ENCODE results near the gene FOXA2.

Gene FOXA2

GRCh38 chr20:22579711-22580697 lies 4.4 kb downstream of the FOXA2 start:
- no peak for TF ChIP-seq POLR2A (IDR thresholded peaks at IDR 0.05; ENCODE audit: low read length)
- TF ChIP-seq GATA1 (IDR thresholded peaks at IDR 0.05; ENCODE audit: low read depth, low read length): no peak
- DNase-seq: no peak

GRCh38 chr20:22579119-22579427 lies 5.3 kb downstream of the FOXA2 start:
- no peak for DNase-seq
- TF ChIP-seq POLR2A (IDR thresholded peaks at IDR 0.05; ENCODE audit: low read length) (no peak), GATA1 (IDR thresholded peaks at IDR 0.05; ENCODE audit: low read depth, low read length) (no peak)

- no peak for DNase-seq
- TF ChIP-seq GATA1 (IDR thresholded peaks at IDR 0.05; ENCODE audit: low read depth, low read length): no peak
- no peak for TF ChIP-seq POLR2A (IDR thresholded peaks at IDR 0.05; ENCODE audit: low read length)
Measured at GRCh38 chr20:22578221-22579118, 5.9 kb downstream of the FOXA2 start.

- DNase-seq: no peak
- no peak for TF ChIP-seq POLR2A (IDR thresholded peaks at IDR 0.05; ENCODE audit: low read length)
- no peak for TF ChIP-seq GATA1 (IDR thresholded peaks at IDR 0.05; ENCODE audit: low read depth, low read length)
Measured at GRCh38 chr20:22577515-22578220, 6.7 kb downstream of the FOXA2 start.

GRCh38 chr20:22576733-22577514 lies 7.4 kb downstream of the FOXA2 start:
- DNase-seq: no peak

GRCh38 chr20:22576273-22576672 lies 8.1 kb downstream of the FOXA2 start:
- no peak for DNase-seq
- TF ChIP-seq POLR2A (IDR thresholded peaks at IDR 0.05; ENCODE audit: low read length) (no peak), GATA1 (IDR thresholded peaks at IDR 0.05; ENCODE audit: low read depth, low read length) (no peak)

More at GRCh38 chr20:22576733-22577514, 7.4 kb downstream of the FOXA2 start:
- no peak for TF ChIP-seq GATA1 (IDR thresholded peaks at IDR 0.05; ENCODE audit: low read depth, low read length)
- no peak for TF ChIP-seq POLR2A (IDR thresholded peaks at IDR 0.05; ENCODE audit: low read length)

- no peak for TF ChIP-seq POLR2A (IDR thresholded peaks at IDR 0.05; ENCODE audit: low read length)
- TF ChIP-seq GATA1 (IDR thresholded peaks at IDR 0.05; ENCODE audit: low read depth, low read length): no peak
- no peak for DNase-seq
Measured at GRCh38 chr20:22575737-22576136, 8.6 kb downstream of the FOXA2 start.

GRCh38 chr20:22575087-22575721 lies 9.2 kb downstream of the FOXA2 start:
- no peak for TF ChIP-seq POLR2A (IDR thresholded peaks at IDR 0.05; ENCODE audit: low read length)
- TF ChIP-seq GATA1 (IDR thresholded peaks at IDR 0.05; ENCODE audit: low read depth, low read length): no peak
- DNase-seq: no peak

GRCh38 chr20:22574545-22575086 lies 9.8 kb downstream of the FOXA2 start:
- DNase-seq: no peak
- no peak for TF ChIP-seq GATA1 (IDR thresholded peaks at IDR 0.05; ENCODE audit: low read depth, low read length)
- no peak for TF ChIP-seq POLR2A (IDR thresholded peaks at IDR 0.05; ENCODE audit: low read length)

- TF ChIP-seq POLR2A (IDR thresholded peaks at IDR 0.05; ENCODE audit: low read length) (no peak), GATA1 (IDR thresholded peaks at IDR 0.05; ENCODE audit: low read depth, low read length) (no peak)
- DNase-seq: no peak
Measured at GRCh38 chr20:22572491-22572890, 11.9 kb downstream of the FOXA2 start.

GRCh38 chr20:22572023-22572422 lies 12.3 kb downstream of the FOXA2 start:
- TF ChIP-seq GATA1 (IDR thresholded peaks at IDR 0.05; ENCODE audit: low read depth, low read length): no peak
- no peak for TF ChIP-seq POLR2A (IDR thresholded peaks at IDR 0.05; ENCODE audit: low read length)
- DNase-seq: no peak

GRCh38 chr20:22569353-22569752 lies 15.0 kb downstream of the FOXA2 start:
- no peak for TF ChIP-seq POLR2A (IDR thresholded peaks at IDR 0.05; ENCODE audit: low read length)
- no peak for TF ChIP-seq GATA1 (IDR thresholded peaks at IDR 0.05; ENCODE audit: low read depth, low read length)
- no peak for DNase-seq

All from erythroblast (primary cell).